K562 (cell line): ENCODE data around the gene PVALEF. TPM values are rescaled to one million over a fixed set of nuclear protein-coding genes. Genes with fewer than 3 reads are reported as not detected.
A peak's percentile ranks its signal among the peaks of the same experiment; 100 is the strongest.

Source experiments
- ATF2 ChIP-seq: sonication (generic); formaldehyde crosslinking; IDR thresholded peaks from 2 replicates; pipeline ENCODE4 v1.8.1; 2022; ENCODE audit warnings: missing genetic modification reagents
- BRD4 ChIP-seq: fragments of 200-600 bp; sonication (generic); IDR thresholded peaks from 2 replicates; pipeline ENCODE4 v1.6.1; 2017; ENCODE audit warnings: inconsistent platforms
- DIDO1 ChIP-seq: fragments of 450-650 bp; IDR thresholded peaks from 2 replicates; pipeline ENCODE4 v1.6.1; 2016; ENCODE audit warnings: low read depth, missing biosample characterization, missing genetic modification characterization
- EP400 ChIP-seq: fragments of 450-650 bp; IDR thresholded peaks from 2 replicates; pipeline ENCODE4 v1.6.1; 2017; ENCODE audit warnings: antibody characterized with exemption, mild to moderate bottlenecking, moderate library complexity
- ESRRA ChIP-seq: fragments of 450-650 bp; IDR thresholded peaks from 2 replicates; pipeline ENCODE4 v1.6.1; 2014; ENCODE audit warnings: low read depth, mild to moderate bottlenecking, moderate library complexity, borderline replicate concordance
- FOXJ3 ChIP-seq: sonication (generic); formaldehyde crosslinking; IDR thresholded peaks from 2 replicates; pipeline ENCODE4 v1.4.0; 2020; ENCODE audit warnings: mild to moderate bottlenecking, missing genetic modification reagents
- ILK ChIP-seq: fragments of 450-650 bp; IDR thresholded peaks from 2 replicates; pipeline ENCODE4 v1.6.1; 2016; ENCODE audit warnings: missing genetic modification characterization, low read depth, mild to moderate bottlenecking, missing compliant biosample characterization, moderate library complexity, borderline replicate concordance
- MAFG ChIP-seq: fragments of 450-650 bp; conservative IDR thresholded peaks from 2 replicates; pipeline ENCODE4 v1.6.1; 2016; ENCODE audit warnings: missing genetic modification characterization, missing compliant biosample characterization
- RBFOX2 ChIP-seq: fragments of 200-400 bp; formaldehyde crosslinking; IDR thresholded peaks from 2 replicates; pipeline ENCODE4 v1.6.1; 2017; ENCODE audit warnings: low read depth, mild to moderate bottlenecking, low read length, moderate library complexity
- TRIM25 ChIP-seq: fragments of 450-650 bp; IDR thresholded peaks from 2 replicates; pipeline ENCODE4 v1.7.0; 2016; ENCODE audit warnings: borderline replicate concordance
- XRCC4 ChIP-seq: IDR thresholded peaks from one replicate; pipeline ENCODE4 v1.6.1; 2011; ENCODE audit not compliant: insufficient read depth, insufficient read length; ENCODE audit errors: extremely low read depth
- ZBTB49 ChIP-seq: sonication (generic); formaldehyde crosslinking; IDR thresholded peaks from 2 replicates; pipeline ENCODE4 v1.8.0; 2022; ENCODE audit warnings: missing genetic modification reagents, mild to moderate bottlenecking, borderline replicate concordance
- ZFP1 ChIP-seq: fragments of 450-650 bp; formaldehyde crosslinking; IDR thresholded peaks from 2 replicates; pipeline ENCODE4 v1.4.0; 2020; ENCODE audit warnings: mild to moderate bottlenecking, mixed read lengths
- ZNF274 ChIP-seq: IDR thresholded peaks from 2 replicates; pipeline ENCODE4 v1.6.1; 2011; ENCODE audit warnings: low read depth, mild to moderate bottlenecking, low read length, moderate library complexity, borderline replicate concordance
- polyA plus RNA-seq, 8 experiments: library from polyadenylated mRNA; depleted of rRNA in 4 of 8; stranded (reverse) in 5 of 8; unstranded in 3 of 8; fragments of >200 nt; fragmentation: Nextera tagmentation in 2 of 8; fragmentation: Illumina TruSeq in 1 of 8; extraction: Ambion mirVana in 2 of 8; extraction: Trizol in 1 of 8; gene quantifications; 2 replicates each; pipeline versions ENCODE4 v1.2.1 to v1.2.3, GENCODE V29; 2011 to 2014; ENCODE audit warnings: inconsistent platforms in 1 of 8, missing spikeins in 1 of 8
- total RNA-seq, 7 experiments: library from RNA; depleted of rRNA in 6 of 7; stranded (reverse); fragments of >200 nt in 6 of 7; fragmentation: Illumina TruSeq in 2 of 7; extraction: Trizol in 2 of 7; gene quantifications; 2 replicates each; pipeline versions ENCODE4 v1.2.1 to v1.2.3, GENCODE V29; 2011 to 2021; ENCODE audit warnings: low replicate concordance in 1 of 7
- TF ChIP-seq, protein P1 (sequence below): fragments of 450-650 bp; formaldehyde crosslinking; IDR thresholded peaks from 2 replicates; pipeline ENCODE4 v1.4.0; 2020; ENCODE audit warnings: mild to moderate bottlenecking
- TF ChIP-seq, protein P2 (sequence below): fragments of 250-450 bp; sonication (Bioruptor Pico); IDR thresholded peaks from 2 replicates; pipeline ENCODE4 v1.4.0; 2020

PVALEF gene
- total and polyA plus RNA-seq, 9 of the 15 experiments (the other 6 are each of a cell fraction or from before 2014, with no cell fraction given), result not detected

DNA sequence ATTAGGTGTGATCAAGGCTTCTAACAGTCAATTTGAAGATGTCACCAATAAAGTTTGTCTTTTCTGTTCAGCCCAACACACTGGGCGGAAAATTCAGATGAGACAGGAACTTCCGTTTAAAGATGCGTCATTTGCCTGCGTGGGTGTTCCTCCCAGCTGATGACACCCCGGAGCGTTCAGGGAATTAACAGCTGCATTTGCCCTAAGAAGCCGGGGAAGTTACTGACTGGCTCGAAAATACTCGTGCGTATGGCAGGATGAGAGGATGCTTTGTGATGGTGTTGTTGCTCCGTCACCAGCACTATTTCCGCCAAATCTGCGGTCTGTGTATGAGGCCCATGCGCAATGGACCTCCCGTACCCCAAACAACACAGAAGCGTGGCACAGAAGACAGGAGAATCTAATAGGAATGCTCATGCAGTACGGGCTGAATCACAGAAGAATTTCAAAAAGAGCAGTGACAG lies 11.9 kb upstream of the PVALEF start (continued):
- TF ChIP-seq ZBTB49 (CRISPR knock-in tag) (no peak), ATF2 (CRISPR knock-in tag) (no peak), DIDO1 (tag) (no peak), FOXJ3 (CRISPR knock-in tag) (no peak), XRCC4 (no peak), ILK (tag) (no peak), RBFOX2 (peak; percentile 34; the same call in 1 of the 2 replicates), ZNF274 (no peak), BRD4 (no peak), EP400 (peak; percentile 51; the same call in 1 of the 2 replicates), ZFP1 (CRISPR knock-in tag) (no peak), TRIM25 (no peak), ESRRA (no peak), MAFG (tag) (no peak)
- TF ChIP-seq, protein P1, sequence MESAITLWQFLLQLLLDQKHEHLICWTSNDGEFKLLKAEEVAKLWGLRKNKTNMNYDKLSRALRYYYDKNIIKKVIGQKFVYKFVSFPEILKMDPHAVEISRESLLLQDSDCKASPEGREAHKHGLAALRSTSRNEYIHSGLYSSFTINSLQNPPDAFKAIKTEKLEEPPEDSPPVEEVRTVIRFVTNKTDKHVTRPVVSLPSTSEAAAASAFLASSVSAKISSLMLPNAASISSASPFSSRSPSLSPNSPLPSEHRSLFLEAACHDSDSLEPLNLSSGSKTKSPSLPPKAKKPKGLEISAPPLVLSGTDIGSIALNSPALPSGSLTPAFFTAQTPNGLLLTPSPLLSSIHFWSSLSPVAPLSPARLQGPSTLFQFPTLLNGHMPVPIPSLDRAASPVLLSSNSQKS (CRISPR knock-in tag), result no peak
- TF ChIP-seq, protein P2, sequence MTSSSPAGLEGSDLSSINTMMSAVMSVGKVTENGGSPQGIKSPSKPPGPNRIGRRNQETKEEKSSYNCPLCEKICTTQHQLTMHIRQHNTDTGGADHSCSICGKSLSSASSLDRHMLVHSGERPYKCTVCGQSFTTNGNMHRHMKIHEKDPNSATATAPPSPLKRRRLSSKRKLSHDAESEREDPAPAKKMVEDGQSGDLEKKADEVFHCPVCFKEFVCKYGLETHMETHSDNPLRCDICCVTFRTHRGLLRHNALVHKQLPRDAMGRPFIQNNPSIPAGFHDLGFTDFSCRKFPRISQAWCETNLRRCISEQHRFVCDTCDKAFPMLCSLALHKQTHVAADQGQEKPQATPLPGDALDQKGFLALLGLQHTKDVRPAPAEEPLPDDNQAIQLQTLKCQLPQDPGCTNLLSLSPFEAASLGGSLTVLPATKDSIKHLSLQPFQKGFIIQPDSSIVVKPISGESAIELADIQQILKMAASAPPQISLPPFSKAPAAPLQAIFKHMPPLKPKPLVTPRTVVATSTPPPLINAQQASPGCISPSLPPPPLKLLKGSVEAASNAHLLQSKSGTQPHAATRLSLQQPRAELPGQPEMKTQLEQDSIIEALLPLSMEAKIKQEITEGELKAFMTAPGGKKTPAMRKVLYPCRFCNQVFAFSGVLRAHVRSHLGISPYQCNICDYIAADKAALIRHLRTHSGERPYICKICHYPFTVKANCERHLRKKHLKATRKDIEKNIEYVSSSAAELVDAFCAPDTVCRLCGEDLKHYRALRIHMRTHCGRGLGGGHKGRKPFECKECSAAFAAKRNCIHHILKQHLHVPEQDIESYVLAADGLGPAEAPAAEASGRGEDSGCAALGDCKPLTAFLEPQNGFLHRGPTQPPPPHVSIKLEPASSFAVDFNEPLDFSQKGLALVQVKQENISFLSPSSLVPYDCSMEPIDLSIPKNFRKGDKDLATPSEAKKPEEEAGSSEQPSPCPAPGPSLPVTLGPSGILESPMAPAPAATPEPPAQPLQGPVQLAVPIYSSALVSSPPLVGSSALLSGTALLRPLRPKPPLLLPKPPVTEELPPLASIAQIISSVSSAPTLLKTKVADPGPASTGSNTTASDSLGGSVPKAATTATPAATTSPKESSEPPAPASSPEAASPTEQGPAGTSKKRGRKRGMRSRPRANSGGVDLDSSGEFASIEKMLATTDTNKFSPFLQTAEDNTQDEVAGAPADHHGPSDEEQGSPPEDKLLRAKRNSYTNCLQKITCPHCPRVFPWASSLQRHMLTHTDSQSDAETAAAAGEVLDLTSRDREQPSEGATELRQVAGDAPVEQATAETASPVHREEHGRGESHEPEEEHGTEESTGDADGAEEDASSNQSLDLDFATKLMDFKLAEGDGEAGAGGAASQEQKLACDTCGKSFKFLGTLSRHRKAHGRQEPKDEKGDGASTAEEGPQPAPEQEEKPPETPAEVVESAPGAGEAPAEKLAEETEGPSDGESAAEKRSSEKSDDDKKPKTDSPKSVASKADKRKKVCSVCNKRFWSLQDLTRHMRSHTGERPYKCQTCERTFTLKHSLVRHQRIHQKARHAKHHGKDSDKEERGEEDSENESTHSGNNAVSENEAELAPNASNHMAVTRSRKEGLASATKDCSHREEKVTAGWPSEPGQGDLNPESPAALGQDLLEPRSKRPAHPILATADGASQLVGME (CRISPR knock-in tag), result no peak
